HEK293 (cell line): ENCODE measurements around the gene SLC36A4.
A peak's percentile ranks its signal among the peaks of the same experiment; 100 is the strongest.

ENCODE experiments used
- GLI4 ChIP-seq: fragments of 450-650 bp; formaldehyde crosslinking; IDR thresholded peaks from 2 replicates; pipeline ENCODE4 v1.5.1; 2016; ENCODE audit warnings: missing biosample characterization, missing genetic modification characterization
- KLF17 ChIP-seq: fragments of 450-650 bp; formaldehyde crosslinking; IDR thresholded peaks from 2 replicates; pipeline ENCODE4 v1.5.1; 2016; ENCODE audit warnings: missing biosample characterization, missing genetic modification characterization
- MZF1 ChIP-seq: fragments of 450-650 bp; formaldehyde crosslinking; IDR thresholded peaks from 2 replicates; pipeline ENCODE4 v1.5.1; 2017; ENCODE audit warnings: missing biosample characterization, missing genetic modification characterization, borderline replicate concordance
- PATZ1 ChIP-seq: fragments of 450-650 bp; formaldehyde crosslinking; IDR thresholded peaks from 2 replicates; pipeline ENCODE4 v1.5.1; 2016; ENCODE audit warnings: missing biosample characterization, missing genetic modification characterization
- ZBTB10 ChIP-seq: fragments of 450-650 bp; formaldehyde crosslinking; IDR thresholded peaks from 2 replicates; pipeline ENCODE4 v1.5.1; 2016; ENCODE audit warnings: missing biosample characterization, missing genetic modification characterization
- ZBTB26 ChIP-seq: fragments of 450-650 bp; formaldehyde crosslinking; optimal IDR thresholded peaks from 2 replicates; pipeline ENCODE3; 2016; ENCODE audit warnings: missing biosample characterization, mild to moderate bottlenecking, missing genetic modification characterization
- ZFHX2 ChIP-seq: fragments of 450-650 bp; formaldehyde crosslinking; conservative IDR thresholded peaks from 2 replicates; pipeline ENCODE4 v1.5.1; 2016; ENCODE audit warnings: missing biosample characterization, missing genetic modification characterization
- ZNF2 ChIP-seq: fragments of 450-650 bp; formaldehyde crosslinking; IDR thresholded peaks from 2 replicates; pipeline ENCODE4 v1.5.1; 2016; ENCODE audit warnings: missing biosample characterization, missing genetic modification characterization
- ZNF449 ChIP-seq: fragments of 450-650 bp; formaldehyde crosslinking; IDR thresholded peaks from 2 replicates; pipeline ENCODE4 v1.5.1; 2017; ENCODE audit warnings: missing biosample characterization, mild to moderate bottlenecking, missing genetic modification characterization, moderate library complexity
- ZNF558 ChIP-seq: fragments of 450-650 bp; formaldehyde crosslinking; IDR thresholded peaks from 2 replicates; pipeline ENCODE4 v1.5.1; 2016; ENCODE audit warnings: missing biosample characterization, missing genetic modification characterization
- ZNF561 ChIP-seq: fragments of 450-650 bp; IDR thresholded peaks from 2 replicates; pipeline ENCODE4 v1.5.1; 2018; ENCODE audit warnings: missing biosample characterization, missing genetic modification characterization, borderline replicate concordance
- ZNF610 ChIP-seq: fragments of 450-650 bp; formaldehyde crosslinking; IDR thresholded peaks from 2 replicates; pipeline ENCODE4 v1.5.1; 2016; ENCODE audit warnings: missing biosample characterization, missing genetic modification characterization, borderline replicate concordance
- ZNF692 ChIP-seq: fragments of 450-650 bp; formaldehyde crosslinking; IDR thresholded peaks from 2 replicates; pipeline ENCODE4 v1.5.1; 2016; ENCODE audit warnings: missing biosample characterization, missing genetic modification characterization
- TF ChIP-seq, protein P1 (sequence below): fragments of 450-650 bp; formaldehyde crosslinking; IDR thresholded peaks from 2 replicates; pipeline ENCODE4 v1.5.1; 2017; ENCODE audit warnings: missing biosample characterization, missing genetic modification characterization
- TF ChIP-seq, protein P2 (sequence below): fragments of 450-650 bp; formaldehyde crosslinking; IDR thresholded peaks from 2 replicates; pipeline ENCODE4 v1.5.1; 2016; ENCODE audit warnings: missing biosample characterization, missing genetic modification characterization

The SLC36A4 gene

DNA sequence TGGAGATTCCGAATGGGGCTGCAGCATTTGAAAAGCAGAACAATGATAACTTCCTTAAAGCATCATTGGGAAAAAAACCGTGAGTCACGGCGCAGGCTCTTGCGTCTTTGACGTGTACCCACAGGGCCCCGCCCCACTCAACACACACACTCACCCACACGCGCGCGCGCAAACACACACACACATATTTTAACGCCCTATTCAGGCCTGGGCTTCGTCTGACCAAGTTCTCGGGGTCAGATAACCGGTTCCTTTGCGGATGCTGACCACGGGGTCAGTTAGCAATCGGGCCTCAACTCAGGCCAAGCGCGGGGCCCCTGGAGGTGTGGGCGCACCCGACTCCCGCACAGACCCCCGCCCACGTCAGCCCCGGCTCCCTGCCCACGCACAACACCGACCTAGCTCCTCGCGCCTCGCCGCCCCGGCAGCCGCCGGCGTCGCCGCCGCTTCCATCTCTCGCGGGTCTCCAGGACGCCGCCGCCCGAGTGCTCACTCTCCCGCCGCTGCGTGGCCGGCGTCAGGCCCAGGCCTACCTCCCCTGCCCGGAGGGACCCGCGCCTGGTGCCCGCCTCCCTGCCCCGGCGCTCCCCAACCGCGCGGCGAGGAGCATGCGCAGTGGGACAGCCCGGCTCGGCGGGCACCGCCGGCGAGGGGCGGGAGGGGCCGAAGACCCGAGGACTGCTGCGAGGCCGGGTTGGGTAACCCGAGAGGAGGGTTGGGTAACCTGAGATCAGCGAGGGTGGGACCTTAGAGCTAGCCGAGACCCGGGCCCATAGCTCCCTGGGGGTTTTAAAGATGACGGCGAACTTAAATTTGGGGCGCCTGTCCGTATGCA is at the start of gene SLC36A4 (continued):
- TF ChIP-seq, protein P1, sequence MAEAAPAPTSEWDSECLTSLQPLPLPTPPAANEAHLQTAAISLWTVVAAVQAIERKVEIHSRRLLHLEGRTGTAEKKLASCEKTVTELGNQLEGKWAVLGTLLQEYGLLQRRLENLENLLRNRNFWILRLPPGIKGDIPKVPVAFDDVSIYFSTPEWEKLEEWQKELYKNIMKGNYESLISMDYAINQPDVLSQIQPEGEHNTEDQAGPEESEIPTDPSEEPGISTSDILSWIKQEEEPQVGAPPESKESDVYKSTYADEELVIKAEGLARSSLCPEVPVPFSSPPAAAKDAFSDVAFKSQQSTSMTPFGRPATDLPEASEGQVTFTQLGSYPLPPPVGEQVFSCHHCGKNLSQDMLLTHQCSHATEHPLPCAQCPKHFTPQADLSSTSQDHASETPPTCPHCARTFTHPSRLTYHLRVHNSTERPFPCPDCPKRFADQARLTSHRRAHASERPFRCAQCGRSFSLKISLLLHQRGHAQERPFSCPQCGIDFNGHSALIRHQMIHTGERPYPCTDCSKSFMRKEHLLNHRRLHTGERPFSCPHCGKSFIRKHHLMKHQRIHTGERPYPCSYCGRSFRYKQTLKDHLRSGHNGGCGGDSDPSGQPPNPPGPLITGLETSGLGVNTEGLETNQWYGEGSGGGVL (tag by site-specific recombination): peak; percentile 42
- TF ChIP-seq MZF1 (tag by site-specific recombination) (peak; percentile 45; the same call in 1 of the 2 replicates), ZBTB26 (tag by site-specific recombination) (peak; percentile 87), ZNF561 (tag by site-specific recombination) (peak; percentile 72; the same call in 1 of the 2 replicates), GLI4 (0 out of 2 replicates have a peak, but pooled peaks have one; percentile 71), ZNF449 (tag by site-specific recombination) (peak; percentile 43; the same call in 1 of the 2 replicates), ZNF610 (peak; percentile 76), KLF17 (0 out of 2 replicates have a peak, but pooled peaks have one; percentile 30), ZBTB10 (tag by site-specific recombination) (peak; percentile 52; the same call in 1 of the 2 replicates), ZNF558 (no peak), ZFHX2 (tag by site-specific recombination) (peak; percentile 98), ZNF2 (tag by site-specific recombination) (peak; percentile 59; the same call in 1 of the 2 replicates), ZNF692 (peak; percentile 71; the same call in 1 of the 2 replicates), PATZ1 (tag by site-specific recombination) (peak; percentile 69; the same call in 1 of the 2 replicates)
- TF ChIP-seq, protein P2, sequence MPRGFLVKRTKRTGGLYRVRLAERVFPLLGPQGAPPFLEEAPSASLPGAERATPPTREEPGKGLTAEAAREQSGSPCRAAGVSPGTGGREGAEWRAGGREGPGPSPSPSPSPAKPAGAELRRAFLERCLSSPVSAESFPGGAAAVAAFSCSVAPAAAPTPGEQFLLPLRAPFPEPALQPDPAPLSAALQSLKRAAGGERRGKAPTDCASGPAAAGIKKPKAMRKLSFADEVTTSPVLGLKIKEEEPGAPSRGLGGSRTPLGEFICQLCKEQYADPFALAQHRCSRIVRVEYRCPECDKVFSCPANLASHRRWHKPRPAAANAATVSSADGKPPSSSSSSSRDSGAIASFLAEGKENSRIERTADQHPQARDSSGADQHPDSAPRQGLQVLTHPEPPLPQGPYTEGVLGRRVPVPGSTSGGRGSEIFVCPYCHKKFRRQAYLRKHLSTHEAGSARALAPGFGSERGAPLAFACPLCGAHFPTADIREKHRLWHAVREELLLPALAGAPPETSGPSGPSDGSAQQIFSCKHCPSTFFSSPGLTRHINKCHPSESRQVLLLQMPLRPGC (tag by site-specific recombination): peak; percentile 58; the same call in 1 of the 2 replicates
